Endothelial cell of umbilical vein (primary cell): ENCODE data around the gene ITGB1. TPM values are rescaled to one million over a fixed set of nuclear protein-coding genes. Genes with fewer than 3 reads are reported as not detected.

Experiments used
- BruUV-seq: library from RNA; stranded (reverse); fragments of 400-500 nt; replicated peaks from 2 replicates; lab custom pipeline; 2021; lab: Mats Ljungman, UMichigan
- CTCF ChIA-PET: fragments of 300-600, 350-600 bp; sonication (Branson Sonifier 250); formaldehyde crosslinking; loops from one replicate; lab custom pipeline; 2021; ENCODE audit warnings: antibody characterized with exemption, inconsistent platforms; lab: Charles Lee
- POLR2A ChIA-PET: fragments of 300-600, 350-600 bp; sonication (Branson Sonifier 250); formaldehyde crosslinking; loops from one replicate; lab custom pipeline; 2021; ENCODE audit warnings: antibody characterized with exemption, inconsistent platforms; lab: Charles Lee
- DNase-seq: peaks from one replicate; pipeline ENCODE4 v3.0.0-alpha.2; 2011; ENCODE audit warnings: low read depth, low spot score
- FAIRE-seq: peaks from 2 replicates; lab custom pipeline; 2011; peaks lifted over from hg19 to GRCh38; lab: Jason Lieb, UNC
- H2AFZ ChIP-seq: 2 replicates; pipeline ENCODE4 v1.6.0; 2012; ENCODE audit warnings: low read depth, low read length, control low read depth, inconsistent platforms
- H3K27ac ChIP-seq: 2 replicates; pipeline ENCODE4 v1.5.1; 2011; ENCODE audit warnings: low read depth, mild to moderate bottlenecking, control low read depth, low read length, moderate library complexity; ENCODE audit not compliant: insufficient read depth
- H3K27me3 ChIP-seq, 2 experiments: 2 replicates each; pipeline versions ENCODE4 v1.6.0 to v1.6.1; 2011; ENCODE audit warnings: low read length in 2 of 2, mixed read lengths in 1 of 2; ENCODE audit not compliant: control insufficient read depth in 2 of 2, insufficient read depth in 2 of 2
- H3K36me3 ChIP-seq, 2 experiments: 2 replicates in 1 of 2; 3 replicates in 1 of 2; pipeline ENCODE4 v1.5.1; 2011; ENCODE audit warnings: low read length in 2 of 2, mild to moderate bottlenecking in 1 of 2, moderate library complexity in 1 of 2; ENCODE audit not compliant: control insufficient read depth in 2 of 2, insufficient read depth in 2 of 2; ENCODE audit errors: extremely low read depth in 1 of 2
- H3K4me1 ChIP-seq: 3 replicates; pipeline ENCODE4 v1.5.1; 2011; ENCODE audit warnings: mild to moderate bottlenecking, low read length; ENCODE audit not compliant: control insufficient read depth, insufficient read depth; ENCODE audit errors: extremely low read depth
- H3K4me2 ChIP-seq: 2 replicates; pipeline ENCODE4 v1.6.1; 2011; ENCODE audit warnings: low read length, control low read depth, mixed read lengths; ENCODE audit not compliant: insufficient read depth
- H3K4me3 ChIP-seq, 3 experiments: fragments of 200-600 bp in 1 of 3; sonication (generic), shearing (Covaris generic) in 1 of 3; replicated peaks in 1 of 3; 2 replicates each; pipeline ENCODE4 v1.5.1; 2011 to 2016; ENCODE audit warnings: control low read depth in 3 of 3, low read length in 3 of 3, mild to moderate bottlenecking in 2 of 3, inconsistent platforms in 1 of 3, low read depth in 1 of 3, moderate library complexity in 1 of 3; ENCODE audit not compliant: insufficient read depth in 1 of 3
- H3K79me2 ChIP-seq: 2 replicates; pipeline ENCODE4 v1.6.0; 2012; ENCODE audit warnings: low read length, inconsistent platforms; ENCODE audit not compliant: control insufficient read depth, insufficient read depth
- H3K9ac ChIP-seq: replicated peaks from 2 replicates; pipeline ENCODE3; 2011; ENCODE audit warnings: low read length, control low read depth; ENCODE audit not compliant: insufficient read depth; ENCODE audit errors: extremely low read depth
- H3K9me1 ChIP-seq: replicated peaks from 3 replicates; pipeline ENCODE4 v1.6.0; 2011; ENCODE audit warnings: mild to moderate bottlenecking, low read length; ENCODE audit not compliant: control insufficient read depth, insufficient read depth; ENCODE audit errors: extremely low read depth
- H3K9me3 ChIP-seq: replicated peaks from 2 replicates; pipeline ENCODE4 v1.5.1; 2012; ENCODE audit warnings: low read length, inconsistent platforms; ENCODE audit not compliant: control insufficient read depth, insufficient read depth
- H4K20me1 ChIP-seq: replicated peaks from 2 replicates; pipeline ENCODE3; 2011; ENCODE audit warnings: mild to moderate bottlenecking, low read length; ENCODE audit not compliant: control insufficient read depth, insufficient read depth; ENCODE audit errors: extremely low read depth
- EZH2 ChIP-seq: IDR thresholded peaks from 2 replicates; pipeline ENCODE4 v1.6.1; 2012; ENCODE audit warnings: borderline replicate concordance, low read depth, mild to moderate bottlenecking, moderate library complexity, low read length, inconsistent platforms; ENCODE audit not compliant: severe bottlenecking
- FOS ChIP-seq: IDR thresholded peaks from 2 replicates; pipeline ENCODE4 v1.6.1; 2011; ENCODE audit warnings: mild to moderate bottlenecking, low read length, moderate library complexity, borderline replicate concordance; ENCODE audit not compliant: insufficient read depth
- GATA2 ChIP-seq: IDR thresholded peaks from 2 replicates; pipeline ENCODE4 v1.7.0; 2011; ENCODE audit warnings: low read depth, mild to moderate bottlenecking, moderate library complexity, mixed read lengths, low read length; ENCODE audit not compliant: insufficient read length, insufficient read depth
- JUN ChIP-seq: IDR thresholded peaks from 2 replicates; pipeline ENCODE4 v1.6.1; 2011; ENCODE audit warnings: borderline replicate concordance, low read depth; ENCODE audit not compliant: insufficient read length, insufficient read depth
- MYC ChIP-seq: IDR thresholded peaks from one replicate; pipeline ENCODE4 v1.6.1; 2011; ENCODE audit warnings: mild to moderate bottlenecking, low read depth, low read length
- POLR2A ChIP-seq: IDR thresholded peaks from 2 replicates; pipeline ENCODE4 v1.6.1; 2012; ENCODE audit warnings: low read depth, mild to moderate bottlenecking, control low read depth, low read length
- POLR2AphosphoS5 ChIP-seq: IDR thresholded peaks from 2 replicates; pipeline ENCODE4 v1.6.1; 2012; ENCODE audit warnings: low read depth, mild to moderate bottlenecking, control low read depth, low read length, moderate library complexity; ENCODE audit not compliant: insufficient read depth
- dilution Hi-C: fragments of 300-500 bp; cut with MboI; formaldehyde crosslinking; loops from one replicate; pipeline ENCODE4 v1.15.0; 2019; ENCODE audit warnings: low sequenced_read_pairs; ENCODE audit not compliant: extremely low pct_ligation_motif_present
- intact Hi-C: fragments of 100-400 bp; cut with micrococcal nuclease; formaldehyde crosslinking; loops from one replicate; pipeline ENCODE4 v1.10.0; 2022
- polyA plus RNA-seq, 4 experiments: library from polyadenylated mRNA; depleted of rRNA in 3 of 4; stranded (reverse) in 3 of 4; unstranded in 1 of 4; fragments of >200 nt; gene quantifications; 2 replicates each; pipeline versions ENCODE4 v1.2.1 to v1.2.3, GENCODE V29; 2011 to 2012; ENCODE audit warnings: missing spikeins in 1 of 4
- total RNA-seq: library from RNA; stranded (reverse); gene quantifications from 2 replicates; pipeline ENCODE4 v1.2.3, GENCODE V29; 2021
- TF ChIP-seq, protein P1 (sequence below): IDR thresholded peaks from 2 replicates; pipeline ENCODE4 v1.6.1; 2011; ENCODE audit not compliant: insufficient read depth, insufficient read length
- TF ChIP-seq, protein P2 (sequence below), 2 donors: IDR thresholded peaks; 1 replicate in 1 of 2; 2 replicates in 1 of 2; pipeline ENCODE4 v1.5.1; 2011; ENCODE audit warnings: low read length in 2 of 2, mild to moderate bottlenecking in 2 of 2, moderate library complexity in 2 of 2, control low read depth in 1 of 2, inconsistent platforms in 1 of 2, low read depth in 1 of 2; ENCODE audit not compliant: insufficient read depth in 1 of 2; ENCODE audit errors: extremely low read depth in 1 of 2

The ITGB1 gene
- total and polyA plus RNA-seq, 2 donors (not counting 3 experiments of a cell fraction or from before 2014, with no cell fraction given): 424 to 1,147 TPM

DNA sequence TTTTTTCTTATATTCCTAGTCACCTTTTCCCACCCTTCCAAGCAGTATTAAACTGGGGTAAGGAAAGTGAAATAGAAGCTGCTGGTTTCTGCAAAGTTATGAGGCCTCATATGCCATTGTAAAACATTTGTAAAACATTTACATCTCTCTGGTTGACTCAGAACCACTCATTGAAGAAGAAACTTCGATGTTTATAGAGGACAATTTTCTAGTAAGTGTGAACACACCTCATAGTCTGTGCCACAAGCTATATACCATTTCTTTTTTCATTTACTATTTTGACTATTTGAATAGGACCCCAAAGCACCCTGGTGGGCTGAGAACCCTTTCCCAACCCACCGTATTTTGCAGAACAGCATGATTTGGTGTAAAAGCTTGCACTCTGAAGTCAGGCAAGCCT is 12.9 kb upstream of the ITGB1 start:
- DNase-seq (no peak), FAIRE-seq (no peak)
- Histone ChIP-seq H3K4me1 (peaks cover 5% of the 10 kb centered on the region), H3K27ac (no peak overlapping the region), H3K4me3 (no peak overlapping the region), H3K36me3 (no peaks in the 10 kb centered on the region), H3K9me3 (no peaks in the 10 kb centered on the region), H3K9ac (no peak overlapping the region), H3K79me2 (no peaks in the 10 kb centered on the region), H3K27me3 (no peaks in the 10 kb centered on the region), H2AFZ (no peak overlapping the region), H3K4me2 (no peak overlapping the region), H4K20me1 (no peaks in the 10 kb centered on the region), H3K9me1 (no peaks in the 10 kb centered on the region)
- dilution Hi-C loops: no loop called here
- BruUV-seq: no TSS peak
- CTCF ChIA-PET: interaction anchor here (1.1 to 1.7 kb wide), 3 partner anchors 8 to 38 kb away, joined by 3 to 5 read pairs (median 5); no protein-coding TSS in a partner anchor
- POLR2A ChIA-PET: no interaction called here
- intact Hi-C loops: no loop called here
- TF ChIP-seq FOS (no peak), POLR2AphosphoS5 (no peak), EZH2 (no peak), POLR2A (no peak), MYC (no peak), GATA2 (no peak), JUN (no peak)
- TF ChIP-seq, protein P1, sequence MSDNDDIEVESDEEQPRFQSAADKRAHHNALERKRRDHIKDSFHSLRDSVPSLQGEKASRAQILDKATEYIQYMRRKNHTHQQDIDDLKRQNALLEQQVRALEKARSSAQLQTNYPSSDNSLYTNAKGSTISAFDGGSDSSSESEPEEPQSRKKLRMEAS: no peak
- TF ChIP-seq, protein P2, sequence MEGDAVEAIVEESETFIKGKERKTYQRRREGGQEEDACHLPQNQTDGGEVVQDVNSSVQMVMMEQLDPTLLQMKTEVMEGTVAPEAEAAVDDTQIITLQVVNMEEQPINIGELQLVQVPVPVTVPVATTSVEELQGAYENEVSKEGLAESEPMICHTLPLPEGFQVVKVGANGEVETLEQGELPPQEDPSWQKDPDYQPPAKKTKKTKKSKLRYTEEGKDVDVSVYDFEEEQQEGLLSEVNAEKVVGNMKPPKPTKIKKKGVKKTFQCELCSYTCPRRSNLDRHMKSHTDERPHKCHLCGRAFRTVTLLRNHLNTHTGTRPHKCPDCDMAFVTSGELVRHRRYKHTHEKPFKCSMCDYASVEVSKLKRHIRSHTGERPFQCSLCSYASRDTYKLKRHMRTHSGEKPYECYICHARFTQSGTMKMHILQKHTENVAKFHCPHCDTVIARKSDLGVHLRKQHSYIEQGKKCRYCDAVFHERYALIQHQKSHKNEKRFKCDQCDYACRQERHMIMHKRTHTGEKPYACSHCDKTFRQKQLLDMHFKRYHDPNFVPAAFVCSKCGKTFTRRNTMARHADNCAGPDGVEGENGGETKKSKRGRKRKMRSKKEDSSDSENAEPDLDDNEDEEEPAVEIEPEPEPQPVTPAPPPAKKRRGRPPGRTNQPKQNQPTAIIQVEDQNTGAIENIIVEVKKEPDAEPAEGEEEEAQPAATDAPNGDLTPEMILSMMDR (IDR thresholded peaks at IDR 0.05; ENCODE audit: extremely low read depth in 1 of 2, insufficient read depth in 1 of 2, low read depth in 1 of 2, low read length in 2 of 2): no peak
